Activated T-helper 1 cell treated with anti-CD3 and anti-CD28 coated beads, Interleukin-12 subunit alpha, Interleukin-12 subunit beta, Interleukin-2, Interleukin-4 antibody, amounts not matched to agents 30 ng/mL and 10 ng/mL and 1 ng/mL, durations not matched to agents 14 hours and 24 hours and 36 hours (primary cell): ENCODE measurements around the gene MYO10. TPM values are rescaled to one million over a fixed set of nuclear protein-coding genes. Genes with fewer than 3 reads are reported as not detected.

Source experiments
- DNase-seq: peaks from one replicate; pipeline ENCODE4 v3.0.0; 2021; ENCODE audit warnings: low spot score
- H3K27ac Mint-ChIP-seq: one replicate; pipeline ENCODE4 v1.8.0; 2021; ENCODE audit warnings: mild to moderate bottlenecking, mixed read lengths
- H3K27me3 Mint-ChIP-seq: one replicate; pipeline ENCODE4 v1.8.0; 2022; ENCODE audit warnings: mild to moderate bottlenecking, moderate library complexity, mixed read lengths; ENCODE audit not compliant: insufficient read depth
- H3K36me3 Mint-ChIP-seq: one replicate; pipeline ENCODE4 v1.8.0; 2021; ENCODE audit warnings: low read depth, mixed read lengths
- H3K4me1 Mint-ChIP-seq: one replicate; pipeline ENCODE4 v1.8.0; 2021; ENCODE audit warnings: low read depth, mixed read lengths
- H3K4me3 Mint-ChIP-seq: one replicate; pipeline ENCODE4 v1.8.0; 2021; ENCODE audit warnings: mild to moderate bottlenecking, moderate library complexity, mixed read lengths
- H3K9me3 Mint-ChIP-seq: one replicate; pipeline ENCODE4 v1.8.0; 2021; ENCODE audit warnings: mixed read lengths
- intact Hi-C: fragments of 100-400 bp; cut with micrococcal nuclease; formaldehyde crosslinking; loops from one replicate; pipeline ENCODE4 v1.15.1; 2024
- total RNA-seq: library from RNA; stranded (reverse); gene quantifications from 2 replicates; pipeline ENCODE4 v1.2.3, GENCODE V29; 2022

The MYO10 gene
- total RNA-seq, 1 donor from 2014 or later, result 0.41 TPM

DNA sequence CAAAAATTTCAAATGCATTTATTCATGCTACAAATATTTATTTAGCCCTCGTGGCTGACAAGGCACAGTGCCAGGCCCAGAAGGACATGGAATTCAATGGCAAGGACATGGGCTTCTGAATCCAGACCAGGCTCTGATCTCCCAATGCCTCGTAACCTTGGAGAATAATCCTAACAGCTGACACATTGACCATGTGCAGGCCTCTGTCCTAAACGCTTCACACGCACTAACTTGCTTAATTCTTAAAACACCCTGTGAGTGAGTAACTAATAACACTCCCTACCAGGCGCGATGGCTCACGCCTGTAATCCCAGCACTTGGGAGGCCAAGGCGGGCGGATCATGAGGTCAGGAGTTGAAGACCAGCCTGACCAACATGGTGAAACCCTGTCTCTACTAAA lies 33.2 kb downstream of the MYO10 start:
- no peak for DNase-seq
- Mint-ChIP-seq H3K36me3 (no peaks in the 10 kb centered on the region), H3K9me3 (no peaks in the 10 kb centered on the region), H3K4me1 (no peaks in the 10 kb centered on the region), H3K27ac (no peak overlapping the region), H3K4me3 (no peak overlapping the region), H3K27me3 (no peaks in the 10 kb centered on the region)
- intact Hi-C loops, result no loop called here

DNA sequence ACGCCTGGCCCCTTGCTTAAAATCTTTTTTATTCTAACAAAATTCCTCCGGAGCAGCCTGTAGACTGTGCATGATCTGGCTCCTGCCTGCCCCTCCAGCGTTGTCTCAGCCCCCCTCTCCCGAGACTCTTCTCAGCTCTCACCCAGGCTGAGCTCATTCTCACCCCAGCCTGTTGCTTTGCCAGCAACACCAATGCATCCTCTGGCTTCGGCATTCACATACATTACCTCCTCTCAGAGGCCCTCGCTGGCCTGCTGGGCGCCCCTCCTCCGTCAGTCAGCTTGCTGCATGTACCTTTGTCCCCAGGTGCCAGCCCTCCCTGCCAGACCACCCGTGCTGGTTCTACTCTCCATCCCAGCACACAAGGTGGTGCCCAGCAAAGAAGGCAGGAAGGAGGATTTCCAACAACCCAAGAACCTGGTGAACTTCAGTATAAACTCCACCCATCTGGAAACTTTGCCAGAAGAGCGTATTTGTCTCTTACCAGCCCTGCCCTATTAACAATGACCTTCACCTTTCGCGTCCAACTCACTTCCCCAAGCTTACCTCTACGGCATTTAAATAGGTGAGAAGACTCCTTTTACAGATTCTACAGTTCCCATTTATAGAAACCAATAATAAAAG lies 35.0 kb downstream of the MYO10 start:
- Mint-ChIP-seq H3K4me1 (no peaks in the 10 kb centered on the region), H3K27me3 (no peaks in the 10 kb centered on the region), H3K9me3 (no peaks in the 10 kb centered on the region), H3K4me3 (no peak overlapping the region), H3K27ac (no peak overlapping the region), H3K36me3 (no peaks in the 10 kb centered on the region)
- DNase-seq, result no peak
- intact Hi-C loops, result no loop called here

- Mint-ChIP-seq H3K36me3 (no peaks in the 10 kb centered on the region), H3K27ac (no peak overlapping the region), H3K9me3 (no peaks in the 10 kb centered on the region), H3K4me3 (no peak overlapping the region), H3K27me3 (no peaks in the 10 kb centered on the region), H3K4me1 (no peaks in the 10 kb centered on the region)
- DNase-seq, result no peak
- intact Hi-C loops, result no loop called here
These were observed 36.9 kb downstream of the MYO10 start for GRCh38 chr5:16899171-16899570.

DNA sequence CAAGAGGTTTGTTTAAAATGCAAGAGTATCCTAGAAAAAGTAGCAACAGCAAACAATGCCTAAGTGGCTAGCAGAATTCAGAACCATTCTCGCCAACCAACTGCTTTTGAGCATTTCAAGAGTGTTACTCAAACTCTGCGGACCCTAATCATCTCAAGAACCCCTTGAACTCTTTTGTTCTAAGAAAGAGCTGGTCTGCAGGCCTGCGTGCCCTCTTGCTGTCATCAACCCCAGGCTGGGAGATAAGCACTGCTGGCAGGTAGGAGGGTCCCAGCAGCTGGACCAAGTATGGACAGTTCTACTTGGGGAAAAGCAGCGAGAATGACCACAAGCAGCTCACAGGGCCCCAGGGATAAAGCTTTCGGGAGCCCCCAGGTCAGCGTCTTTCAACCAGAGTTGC lies 38.3 kb downstream of the MYO10 start:
- DNase-seq, result no peak
- no peaks in the 10 kb centered on the region for H3K36me3 Mint-ChIP-seq
- intact Hi-C loops, result no loop called here
- H3K27ac Mint-ChIP-seq, result no peak overlapping the region
- H3K9me3 Mint-ChIP-seq, result no peaks in the 10 kb centered on the region
- no peaks in the 10 kb centered on the region for H3K4me1 Mint-ChIP-seq
- H3K27me3 Mint-ChIP-seq, result no peaks in the 10 kb centered on the region
- H3K4me3 Mint-ChIP-seq, result no peak overlapping the region

GRCh38 chr5:16897284-16897704 lies 38.8 kb downstream of the MYO10 start:
- intact Hi-C loops, result no loop called here
- no peak for DNase-seq
- Mint-ChIP-seq H3K27me3 (no peaks in the 10 kb centered on the region), H3K27ac (no peak overlapping the region), H3K4me1 (no peaks in the 10 kb centered on the region), H3K36me3 (no peaks in the 10 kb centered on the region), H3K4me3 (no peak overlapping the region), H3K9me3 (no peaks in the 10 kb centered on the region)

GRCh38 chr5:16896767-16897166 lies 39.3 kb downstream of the MYO10 start:
- DNase-seq, result no peak
- Mint-ChIP-seq H3K4me1 (no peaks in the 10 kb centered on the region), H3K4me3 (no peak overlapping the region), H3K9me3 (no peaks in the 10 kb centered on the region), H3K27me3 (no peaks in the 10 kb centered on the region), H3K27ac (no peak overlapping the region), H3K36me3 (no peaks in the 10 kb centered on the region)
- intact Hi-C loops, result no loop called here

- intact Hi-C loops, result no loop called here
- H3K4me1 Mint-ChIP-seq, result no peaks in the 10 kb centered on the region
- H3K4me3 Mint-ChIP-seq, result no peak overlapping the region
- H3K27ac Mint-ChIP-seq, result no peak overlapping the region
- H3K9me3 Mint-ChIP-seq, result no peaks in the 10 kb centered on the region
- no peak for DNase-seq
- H3K27me3 Mint-ChIP-seq, result no peaks in the 10 kb centered on the region
- no peaks in the 10 kb centered on the region for H3K36me3 Mint-ChIP-seq
These were observed 41.6 kb downstream of the MYO10 start for GRCh38 chr5:16894236-16895057.

DNA sequence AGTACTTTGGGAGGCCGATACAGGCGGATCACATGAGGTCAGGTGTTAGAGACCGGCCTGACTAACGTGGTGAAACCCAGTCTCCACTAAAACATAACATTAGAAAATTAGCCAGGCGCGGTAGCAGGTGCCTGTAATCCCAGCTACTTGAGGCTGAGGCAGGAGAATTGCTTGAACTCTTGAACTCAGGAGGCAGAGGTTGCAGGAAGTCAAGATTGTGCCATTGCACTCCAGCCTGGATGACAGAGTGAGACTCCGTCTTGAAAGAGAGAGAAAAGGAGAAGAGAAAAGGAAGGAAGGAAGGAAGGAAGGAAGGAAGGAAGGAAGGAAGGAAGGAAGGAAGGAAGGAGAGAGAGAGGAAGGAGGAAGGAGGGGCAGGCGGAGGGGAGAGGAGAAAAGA lies 45.1 kb downstream of the MYO10 start:
- intact Hi-C loops, result no loop called here
- no peaks in the 10 kb centered on the region for H3K4me1 Mint-ChIP-seq
- H3K9me3 Mint-ChIP-seq, result no peaks in the 10 kb centered on the region
- no peak overlapping the region for H3K27ac Mint-ChIP-seq
- no peak overlapping the region for H3K4me3 Mint-ChIP-seq
- no peaks in the 10 kb centered on the region for H3K36me3 Mint-ChIP-seq
- DNase-seq, result no peak
- H3K27me3 Mint-ChIP-seq, result no peaks in the 10 kb centered on the region

DNA sequence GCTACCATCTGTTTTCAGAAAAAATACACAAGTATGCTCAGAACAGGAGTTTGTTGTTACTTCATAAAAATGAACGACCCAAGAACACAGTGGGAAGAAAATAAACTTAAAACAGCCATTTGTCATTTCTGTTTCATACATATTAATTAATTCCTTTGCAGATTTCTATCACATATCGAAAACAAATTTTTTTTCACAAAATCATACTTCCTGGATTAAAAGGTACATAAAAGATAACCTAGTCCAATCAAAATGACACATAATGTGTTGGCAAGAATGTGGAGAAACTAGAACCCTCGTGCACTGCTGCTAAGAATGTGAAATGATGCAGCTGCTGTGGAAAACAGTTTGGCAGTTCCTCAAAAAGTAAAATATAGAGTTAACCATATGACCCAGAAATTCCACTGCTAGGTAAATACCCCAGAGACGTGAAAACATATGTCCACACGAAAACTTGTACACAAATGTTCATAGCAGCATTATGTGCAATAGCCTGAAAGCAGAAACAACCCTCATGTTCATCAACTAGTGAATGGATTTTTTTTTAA lies 46.0 kb downstream of the MYO10 start:
- Mint-ChIP-seq H3K9me3 (no peaks in the 10 kb centered on the region), H3K36me3 (no peaks in the 10 kb centered on the region), H3K27ac (no peak overlapping the region), H3K27me3 (no peaks in the 10 kb centered on the region), H3K4me3 (no peak overlapping the region), H3K4me1 (no peaks in the 10 kb centered on the region)
- intact Hi-C loops, result no loop called here
- DNase-seq, result no peak

DNA sequence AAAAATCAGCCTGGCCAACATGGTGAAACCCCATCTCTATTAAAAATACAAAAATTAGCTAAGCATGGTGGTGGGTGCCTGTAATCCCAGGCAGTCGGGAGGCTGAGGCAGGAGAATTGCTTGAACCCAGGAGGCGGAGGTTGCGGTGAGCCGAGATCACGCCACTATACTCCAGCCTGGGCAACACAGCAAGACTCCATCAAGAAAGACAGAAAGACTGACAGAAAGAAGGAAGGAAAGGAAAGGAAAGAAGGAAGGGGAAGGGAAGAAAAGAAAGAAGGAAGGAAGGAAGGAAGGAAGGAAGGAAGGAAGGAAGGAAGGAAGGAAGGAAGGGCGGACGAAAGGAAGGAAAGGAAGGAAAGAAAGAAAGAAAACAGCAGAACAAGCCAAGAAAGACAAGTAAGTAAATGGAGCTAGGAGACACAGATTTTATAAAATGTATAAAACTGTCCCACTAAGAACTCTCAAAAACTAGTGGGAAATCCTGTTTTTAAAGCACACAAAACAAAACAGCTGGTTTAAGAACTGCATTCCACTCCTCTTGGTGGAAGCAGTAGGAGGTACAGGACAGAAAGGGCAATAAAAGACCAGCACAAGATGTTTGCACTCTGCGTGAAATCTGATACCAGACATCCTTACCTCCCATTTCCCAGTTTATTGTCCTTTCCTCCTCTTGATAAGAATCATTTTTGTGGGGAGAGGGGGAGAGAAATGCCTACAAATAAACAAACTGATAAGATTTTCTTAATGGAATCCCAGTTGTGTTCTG lies 46.7 kb downstream of the MYO10 start:
- Mint-ChIP-seq H3K36me3 (no peaks in the 10 kb centered on the region), H3K27ac (no peak overlapping the region), H3K4me3 (no peak overlapping the region), H3K4me1 (no peaks in the 10 kb centered on the region), H3K9me3 (no peaks in the 10 kb centered on the region), H3K27me3 (no peaks in the 10 kb centered on the region)
- intact Hi-C loops, result no loop called here
- no peak for DNase-seq

- Mint-ChIP-seq H3K36me3 (no peaks in the 10 kb centered on the region), H3K4me3 (no peak overlapping the region), H3K27ac (no peak overlapping the region), H3K4me1 (no peaks in the 10 kb centered on the region), H3K9me3 (no peaks in the 10 kb centered on the region), H3K27me3 (no peaks in the 10 kb centered on the region)
- no peak for DNase-seq
- intact Hi-C loops, result no loop called here
These were observed 47.4 kb downstream of the MYO10 start for GRCh38 chr5:16888694-16889124.

GRCh38 chr5:16886793-16887345 lies 49.2 kb downstream of the MYO10 start:
- no peak overlapping the region for H3K4me3 Mint-ChIP-seq
- no peaks in the 10 kb centered on the region for H3K9me3 Mint-ChIP-seq
- H3K36me3 Mint-ChIP-seq, result no peaks in the 10 kb centered on the region
- DNase-seq, result no peak
- no peaks in the 10 kb centered on the region for H3K4me1 Mint-ChIP-seq
- H3K27me3 Mint-ChIP-seq, result no peaks in the 10 kb centered on the region
- intact Hi-C loops, result no loop called here
- H3K27ac Mint-ChIP-seq, result no peak overlapping the region

DNA sequence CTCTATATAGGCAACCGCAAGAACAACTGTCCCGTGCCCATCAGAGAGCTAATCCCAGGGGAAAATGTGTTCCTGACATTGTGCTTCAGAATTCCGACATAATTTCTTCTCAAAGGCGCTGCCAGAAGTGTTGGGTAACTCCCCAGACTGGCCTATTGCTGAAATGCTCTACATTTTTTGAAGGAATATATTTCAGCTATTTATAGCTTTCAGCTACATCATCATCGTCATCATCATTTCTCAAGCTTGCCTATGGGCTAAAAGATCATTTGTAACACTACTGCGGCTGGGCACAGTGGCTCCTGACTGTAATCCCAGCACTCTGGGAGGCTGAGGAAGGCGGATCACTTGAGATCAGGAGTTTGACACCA lies 49.7 kb downstream of the MYO10 start:
- intact Hi-C loops, result no loop called here
- no peak for DNase-seq
- Mint-ChIP-seq H3K4me3 (no peak overlapping the region), H3K27me3 (peaks cover 2% of the 10 kb centered on the region), H3K4me1 (no peaks in the 10 kb centered on the region), H3K36me3 (no peaks in the 10 kb centered on the region), H3K9me3 (no peaks in the 10 kb centered on the region), H3K27ac (no peak overlapping the region)
